Measurements from ENCODE around the gene ATP5IF1.

Gene ATP5IF1

DNA sequence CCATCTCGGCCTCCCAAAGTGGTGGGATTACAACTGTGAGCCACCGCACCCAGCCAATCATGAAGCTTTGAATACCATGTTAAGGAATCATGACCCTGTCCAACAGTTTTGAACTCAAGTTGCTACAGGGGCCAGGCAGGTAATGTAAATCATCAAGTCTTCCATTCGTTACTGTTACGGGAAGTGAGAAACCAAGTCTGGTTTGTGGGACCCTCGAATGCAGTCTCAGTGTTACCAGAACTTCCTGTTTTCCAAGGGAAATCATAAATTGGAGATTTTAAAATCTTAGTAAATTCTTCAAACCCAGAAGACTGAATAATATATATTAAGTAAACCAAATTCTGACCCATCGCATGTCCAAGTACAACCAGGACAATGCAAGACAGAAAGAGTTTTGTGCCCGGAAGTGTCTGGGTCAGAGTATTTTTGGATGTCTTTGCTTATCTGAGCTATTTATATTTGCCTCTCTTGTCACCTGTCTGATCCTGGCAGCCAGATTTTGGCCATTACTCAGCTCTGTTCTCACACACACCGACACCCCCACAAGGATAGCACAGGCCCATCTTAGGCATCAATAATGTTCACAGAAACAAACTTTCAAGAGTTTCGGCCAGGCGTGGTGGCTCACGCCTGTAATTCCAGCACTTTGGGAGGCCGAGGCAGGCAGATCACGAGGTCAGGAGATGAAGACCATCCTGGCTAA lies 8.8 kb downstream of the ATP5IF1 start:
- H2BK15ac ChIP-seq (ENCODE audit: low read length): no peak overlapping the region
- no peak overlapping the region for H3K27ac ChIP-seq (replicated peaks; ENCODE audit: low read length)
- H2BK120ac ChIP-seq (ENCODE audit: low read depth, low read length): no peak overlapping the region
- peaks cover 0 to 8% of the 10 kb centered on the region in 2 donors for H3K36me3 ChIP-seq (replicated peaks in 1 of 2; ENCODE audit: control insufficient read depth in 2 of 2, insufficient read depth in 2 of 2, low read length in 2 of 2)
- no peak overlapping the region for H2AK5ac ChIP-seq (ENCODE audit: low read depth, low read length)
- no peaks in the 10 kb centered on the region for H3K9me3 ChIP-seq (replicated peaks in 1 of 2; ENCODE audit: control insufficient read depth in 2 of 2, insufficient read depth in 1 of 2, low read depth in 1 of 2, low read length in 2 of 2)
- no peak overlapping the region for H2BK12ac ChIP-seq (ENCODE audit: low read length)
- H4K8ac ChIP-seq (ENCODE audit: low read depth, low read length): no peak overlapping the region
- H3K23ac ChIP-seq (ENCODE audit: low read depth, low read length, poor library complexity): no peak overlapping the region
- no peaks in the 10 kb centered on the region for H3K79me1 ChIP-seq (ENCODE audit: low read depth, low read length)
- no peak overlapping the region for H3K18ac ChIP-seq (ENCODE audit: low read length)
- no peak overlapping the region for H3K4me2 ChIP-seq (ENCODE audit: insufficient read depth, low read length, poor library complexity, severe bottlenecking)
- no peak overlapping the region for H3K4ac ChIP-seq (ENCODE audit: low read length)
- no peak overlapping the region for H3K9ac ChIP-seq (ENCODE audit: low read depth, low read length, poor library complexity)
- H3K14ac ChIP-seq (ENCODE audit: low read length): no peak overlapping the region
- H3K4me3 ChIP-seq (ENCODE audit: low read length in 2 of 2): no peak overlapping the region
- no CpG with 5 or more reads among the region's 13 CpGs for WGBS, 2 donors (ENCODE audit: extremely low coverage in 2 of 2, insufficient read length in 2 of 2, insufficient replicate concordance in 1 of 2)
- H3K27me3 ChIP-seq (ENCODE audit: control insufficient read depth in 3 of 3, insufficient read depth in 3 of 3, low read depth in 1 of 3, low read length in 3 of 3): no peaks in the 10 kb centered on the region
- DNase-seq (ENCODE audit: low spot score): no peak
- H2BK5ac ChIP-seq (ENCODE audit: low read length): no peak overlapping the region
- no peak overlapping the region for H4K91ac ChIP-seq (ENCODE audit: low read depth, low read length, poor library complexity)
- H2AFZ ChIP-seq (ENCODE audit: low read length): no peak overlapping the region
- peaks cover 8% of the 10 kb centered on the region in 2 donors for H3K4me1 ChIP-seq (ENCODE audit: control insufficient read depth in 2 of 2, insufficient read depth in 1 of 2, low read depth in 1 of 2, low read length in 2 of 2)

GRCh38 chr1:28246427-28246832 lies 10.5 kb downstream of the ATP5IF1 start:
- H3K14ac ChIP-seq (ENCODE audit: low read length): no peak overlapping the region
- peaks cover 8% of the 10 kb centered on the region in 2 donors for H3K4me1 ChIP-seq (ENCODE audit: control insufficient read depth in 2 of 2, insufficient read depth in 1 of 2, low read depth in 1 of 2, low read length in 2 of 2)
- H3K27ac ChIP-seq (replicated peaks; ENCODE audit: low read length): no peak overlapping the region
- H3K27me3 ChIP-seq (ENCODE audit: control insufficient read depth in 3 of 3, insufficient read depth in 3 of 3, low read depth in 1 of 3, low read length in 3 of 3): no peaks in the 10 kb centered on the region
- H2AFZ ChIP-seq (ENCODE audit: low read length): peak overlapping the region; percentile 87
- no peak overlapping the region for H2BK12ac ChIP-seq (ENCODE audit: low read length)
- peak overlapping the region in 1 of 2 donors; percentile 54 for H3K4me3 ChIP-seq (ENCODE audit: low read length in 2 of 2)
- no peak overlapping the region for H3K4ac ChIP-seq (ENCODE audit: low read length)
- peaks cover 0 to 4% of the 10 kb centered on the region in 2 donors for H3K36me3 ChIP-seq (replicated peaks in 1 of 2; ENCODE audit: control insufficient read depth in 2 of 2, insufficient read depth in 2 of 2, low read length in 2 of 2)
- H2BK120ac ChIP-seq (ENCODE audit: low read depth, low read length): no peak overlapping the region
- no peak overlapping the region for H2AK5ac ChIP-seq (ENCODE audit: low read depth, low read length)
- no peak overlapping the region for H3K23ac ChIP-seq (ENCODE audit: low read depth, low read length, poor library complexity)
- no peak overlapping the region for H4K8ac ChIP-seq (ENCODE audit: low read depth, low read length)
- H3K9ac ChIP-seq (ENCODE audit: low read depth, low read length, poor library complexity): no peak overlapping the region
- WGBS, 2 donors (ENCODE audit: extremely low coverage in 2 of 2, insufficient read length in 2 of 2, insufficient replicate concordance in 1 of 2): no CpG with 5 or more reads among the region's 11 CpGs
- H3K18ac ChIP-seq (ENCODE audit: low read length): no peak overlapping the region
- H4K91ac ChIP-seq (ENCODE audit: low read depth, low read length, poor library complexity): no peak overlapping the region
- H2BK15ac ChIP-seq (ENCODE audit: low read length): no peak overlapping the region
- no peak overlapping the region for H2BK5ac ChIP-seq (ENCODE audit: low read length)
- DNase-seq (ENCODE audit: low spot score): no peak
- no peaks in the 10 kb centered on the region for H3K9me3 ChIP-seq (replicated peaks in 1 of 2; ENCODE audit: control insufficient read depth in 2 of 2, insufficient read depth in 1 of 2, low read depth in 1 of 2, low read length in 2 of 2)
- H3K4me2 ChIP-seq (ENCODE audit: insufficient read depth, low read length, poor library complexity, severe bottlenecking): no peak overlapping the region
- H3K79me1 ChIP-seq (ENCODE audit: low read depth, low read length): no peaks in the 10 kb centered on the region

GRCh38 chr1:28247612-28248272 lies 11.8 kb downstream of the ATP5IF1 start:
- no peak overlapping the region for H2BK120ac ChIP-seq (ENCODE audit: low read depth, low read length)
- no peak overlapping the region for H4K91ac ChIP-seq (ENCODE audit: low read depth, low read length, poor library complexity)
- no peak overlapping the region for H3K9ac ChIP-seq (ENCODE audit: low read depth, low read length, poor library complexity)
- no peaks in the 10 kb centered on the region for H3K79me1 ChIP-seq (ENCODE audit: low read depth, low read length)
- H2BK5ac ChIP-seq (ENCODE audit: low read length): no peak overlapping the region
- H3K14ac ChIP-seq (ENCODE audit: low read length): no peak overlapping the region
- H3K4ac ChIP-seq (ENCODE audit: low read length): no peak overlapping the region
- peaks cover 0 to 3% of the 10 kb centered on the region in 2 donors for H3K36me3 ChIP-seq (replicated peaks in 1 of 2; ENCODE audit: control insufficient read depth in 2 of 2, insufficient read depth in 2 of 2, low read length in 2 of 2)
- H2AK5ac ChIP-seq (ENCODE audit: low read depth, low read length): no peak overlapping the region
- no peak overlapping the region for H3K18ac ChIP-seq (ENCODE audit: low read length)
- peaks cover 8% of the 10 kb centered on the region in 2 donors for H3K4me1 ChIP-seq (ENCODE audit: control insufficient read depth in 2 of 2, insufficient read depth in 1 of 2, low read depth in 1 of 2, low read length in 2 of 2)
- peak overlapping the region; percentile 87 for H2AFZ ChIP-seq (ENCODE audit: low read length)
- no peaks in the 10 kb centered on the region for H3K27me3 ChIP-seq (ENCODE audit: control insufficient read depth in 3 of 3, insufficient read depth in 3 of 3, low read depth in 1 of 3, low read length in 3 of 3)
- H3K23ac ChIP-seq (ENCODE audit: low read depth, low read length, poor library complexity): no peak overlapping the region
- peak overlapping the region; percentile 13 for H3K27ac ChIP-seq (replicated peaks; ENCODE audit: low read length)
- peak overlapping the region in 1 of 2 donors; percentile 37 for H3K4me3 ChIP-seq (ENCODE audit: low read length in 2 of 2)
- no peak overlapping the region for H2BK15ac ChIP-seq (ENCODE audit: low read length)
- no peaks in the 10 kb centered on the region for H3K9me3 ChIP-seq (replicated peaks in 1 of 2; ENCODE audit: control insufficient read depth in 2 of 2, insufficient read depth in 1 of 2, low read depth in 1 of 2, low read length in 2 of 2)
- WGBS, 2 donors (ENCODE audit: extremely low coverage in 2 of 2, insufficient read length in 2 of 2, insufficient replicate concordance in 1 of 2): no CpG with 5 or more reads among the region's 11 CpGs
- no peak overlapping the region for H2BK12ac ChIP-seq (ENCODE audit: low read length)
- no peak overlapping the region for H3K4me2 ChIP-seq (ENCODE audit: insufficient read depth, low read length, poor library complexity, severe bottlenecking)
- no peak for DNase-seq (ENCODE audit: low spot score)
- H4K8ac ChIP-seq (ENCODE audit: low read depth, low read length): no peak overlapping the region

- no peak overlapping the region for H3K18ac ChIP-seq (ENCODE audit: low read length)
- no peak overlapping the region for H2BK120ac ChIP-seq (ENCODE audit: low read depth, low read length)
- H2BK12ac ChIP-seq (ENCODE audit: low read length): no peak overlapping the region
- H2BK5ac ChIP-seq (ENCODE audit: low read length): no peak overlapping the region
- H3K4me1 ChIP-seq (ENCODE audit: control insufficient read depth in 2 of 2, insufficient read depth in 1 of 2, low read depth in 1 of 2, low read length in 2 of 2): peaks cover 8% of the 10 kb centered on the region in 2 donors
- H4K91ac ChIP-seq (ENCODE audit: low read depth, low read length, poor library complexity): no peak overlapping the region
- no peaks in the 10 kb centered on the region for H3K27me3 ChIP-seq (ENCODE audit: control insufficient read depth in 3 of 3, insufficient read depth in 3 of 3, low read depth in 1 of 3, low read length in 3 of 3)
- peak overlapping the region; percentile 87 for H2AFZ ChIP-seq (ENCODE audit: low read length)
- H3K14ac ChIP-seq (ENCODE audit: low read length): no peak overlapping the region
- H4K8ac ChIP-seq (ENCODE audit: low read depth, low read length): no peak overlapping the region
- no peak overlapping the region for H3K4me2 ChIP-seq (ENCODE audit: insufficient read depth, low read length, poor library complexity, severe bottlenecking)
- H3K27ac ChIP-seq (replicated peaks; ENCODE audit: low read length): peak overlapping the region; percentile 13
- H3K36me3 ChIP-seq (replicated peaks in 1 of 2; ENCODE audit: control insufficient read depth in 2 of 2, insufficient read depth in 2 of 2, low read length in 2 of 2): no peaks in the 10 kb centered on the region
- no peak overlapping the region for H2AK5ac ChIP-seq (ENCODE audit: low read depth, low read length)
- no peaks in the 10 kb centered on the region for H3K9me3 ChIP-seq (replicated peaks in 1 of 2; ENCODE audit: control insufficient read depth in 2 of 2, insufficient read depth in 1 of 2, low read depth in 1 of 2, low read length in 2 of 2)
- peak overlapping the region in 1 of 2 donors; percentile 29 for H3K4me3 ChIP-seq (ENCODE audit: low read length in 2 of 2)
- H3K4ac ChIP-seq (ENCODE audit: low read length): no peak overlapping the region
- peak; percentile 79 for DNase-seq (ENCODE audit: low spot score)
- H3K9ac ChIP-seq (ENCODE audit: low read depth, low read length, poor library complexity): no peak overlapping the region
- WGBS, 2 donors (ENCODE audit: extremely low coverage in 2 of 2, insufficient read length in 2 of 2, insufficient replicate concordance in 1 of 2): no CpG with 5 or more reads among the region's 12 CpGs
- H3K23ac ChIP-seq (ENCODE audit: low read depth, low read length, poor library complexity): no peak overlapping the region
- no peak overlapping the region for H2BK15ac ChIP-seq (ENCODE audit: low read length)
- no peaks in the 10 kb centered on the region for H3K79me1 ChIP-seq (ENCODE audit: low read depth, low read length)
These were observed 12.5 kb downstream of the ATP5IF1 start for GRCh38 chr1:28248273-28249012.

All from neuronal stem cell (in vitro differentiated cells).